Hepatocyte (in vitro differentiated cells): ENCODE data around the gene C1QTNF8. TPM values are rescaled to one million over a fixed set of nuclear protein-coding genes. Genes with fewer than 3 reads are reported as not detected.

Source experiments
- DNase-seq: peaks from one replicate; pipeline ENCODE4 v3.0.0-alpha.2; 2016; ENCODE audit warnings: low spot score
- H2AFZ ChIP-seq: fragments of 200-600 bp; sonication (generic); 2 replicates; pipeline ENCODE4 v1.6.0; 2016; ENCODE audit warnings: antibody characterized with exemption, mild to moderate bottlenecking
- H3K27ac ChIP-seq: fragments of 200-600 bp; sonication (generic); 2 replicates; pipeline ENCODE4 v1.5.1; 2016; ENCODE audit warnings: mild to moderate bottlenecking
- H3K27me3 ChIP-seq: fragments of 200-600 bp; sonication (generic); 2 replicates; pipeline ENCODE4 v1.6.1; 2016
- H3K36me3 ChIP-seq: fragments of 200-600 bp; sonication (generic); replicated peaks from 2 replicates; pipeline ENCODE4 v1.5.1; 2016; ENCODE audit warnings: low read depth; ENCODE audit not compliant: insufficient read depth
- H3K4me1 ChIP-seq: fragments of 200-600 bp; sonication (generic); 2 replicates; pipeline ENCODE4 v1.5.1; 2016; ENCODE audit warnings: mild to moderate bottlenecking, moderate library complexity; ENCODE audit not compliant: insufficient read depth
- H3K4me2 ChIP-seq: fragments of 200-600 bp; sonication (generic); 2 replicates; pipeline ENCODE4 v1.6.0; 2016
- H3K4me3 ChIP-seq: fragments of 200-600 bp; sonication (generic); 2 replicates; pipeline ENCODE4 v1.5.1; 2016; ENCODE audit warnings: mild to moderate bottlenecking
- H3K79me2 ChIP-seq: fragments of 200-600 bp; sonication (generic); 2 replicates; pipeline ENCODE4 v1.6.0; 2017; ENCODE audit warnings: mild to moderate bottlenecking
- H3K9me2 ChIP-seq: fragments of 200-600 bp; sonication (generic); replicated peaks from 2 replicates; pipeline ENCODE4 v1.6.0; 2017; ENCODE audit warnings: mild to moderate bottlenecking; ENCODE audit not compliant: insufficient read depth
- H3K9me3 ChIP-seq: fragments of 200-600 bp; sonication (generic); 2 replicates; pipeline ENCODE4 v1.5.1; 2016; ENCODE audit warnings: low read depth, mild to moderate bottlenecking
- H4K20me1 ChIP-seq: fragments of 200-600 bp; sonication (generic); 2 replicates; pipeline ENCODE4 v1.6.0; 2016; ENCODE audit warnings: mild to moderate bottlenecking; ENCODE audit not compliant: insufficient read depth, poor library complexity, severe bottlenecking
- CTCF ChIP-seq: fragments of 200-600 bp; sonication (generic); IDR thresholded peaks from 2 replicates; pipeline ENCODE4 v1.5.1; 2016; ENCODE audit warnings: antibody characterized with exemption, mild to moderate bottlenecking; ENCODE audit not compliant: poor library complexity
- EZH2 ChIP-seq: fragments of 200-600 bp; sonication (generic); IDR thresholded peaks from 2 replicates; pipeline ENCODE4 v1.6.1; 2016; ENCODE audit warnings: antibody characterized with exemption, mild to moderate bottlenecking, borderline replicate concordance
- EZH2phosphoT487 ChIP-seq: fragments of 200-600 bp; sonication (generic); IDR thresholded peaks from one replicate; pipeline ENCODE4 v1.6.1; 2018; ENCODE audit warnings: antibody characterized with exemption, mild to moderate bottlenecking, low read depth, moderate library complexity; ENCODE audit not compliant: unreplicated experiment, severe bottlenecking
- WGBS: methylation state at CpG from one replicate; pipeline ENCODE4 v1.1.6; 2016; ENCODE audit warnings: low lambda C conversion rate; ENCODE audit errors: missing lambda C conversion rate; 5-methylcytosine and 5-hydroxymethylcytosine counted together
- polyA plus RNA-seq: library from polyadenylated mRNA; unstranded; fragments of >200 nt; fragmentation: Nextera tagmentation; extraction: Ambion mirVana; gene quantifications from 2 replicates; pipeline ENCODE4 v1.2.1, GENCODE V29; 2016
- total RNA-seq: library from RNA; depleted of rRNA; stranded (reverse); fragments of >200 nt; gene quantifications from 2 replicates; pipeline ENCODE4 v1.2.3, GENCODE V29; 2014

The C1QTNF8 gene
- total and polyA plus RNA-seq, 2 experiments from 2014 or later, result not detected

GRCh38 chr16:1108299-1109252 lies 12.5 kb upstream of the C1QTNF8 start:
- H3K27me3 ChIP-seq, result no peaks in the 10 kb centered on the region
- no peaks in the 10 kb centered on the region for H3K79me2 ChIP-seq
- no peak overlapping the region for H2AFZ ChIP-seq
- H3K36me3 ChIP-seq, result no peaks in the 10 kb centered on the region
- no peaks in the 10 kb centered on the region for H3K9me3 ChIP-seq
- DNase-seq, result no peak
- no peaks in the 10 kb centered on the region for H4K20me1 ChIP-seq
- no peak overlapping the region for H3K27ac ChIP-seq
- H3K4me1 ChIP-seq, result no peaks in the 10 kb centered on the region
- no peak overlapping the region for H3K4me2 ChIP-seq
- no peaks in the 10 kb centered on the region for H3K9me2 ChIP-seq
- TF ChIP-seq EZH2 (no peak), CTCF (no peak)
- 70% methylated on average over 41 of the region's 42 CpGs for WGBS
- no peak overlapping the region for H3K4me3 ChIP-seq

GRCh38 chr16:1107731-1108130 lies 11.7 kb upstream of the C1QTNF8 start:
- TF ChIP-seq CTCF (no peak), EZH2phosphoT487 (no peak), EZH2 (no peak)
- no peak for DNase-seq
- no peaks in the 10 kb centered on the region for H4K20me1 ChIP-seq
- no peak overlapping the region for H2AFZ ChIP-seq
- no peaks in the 10 kb centered on the region for H3K36me3 ChIP-seq
- no peaks in the 10 kb centered on the region for H3K9me2 ChIP-seq
- H3K9me3 ChIP-seq, result no peaks in the 10 kb centered on the region
- WGBS, result 83% methylated on average over 12 of the region's 12 CpGs
- no peak overlapping the region for H3K4me3 ChIP-seq
- no peak overlapping the region for H3K27ac ChIP-seq
- H3K4me1 ChIP-seq, result peaks cover 7% of the 10 kb centered on the region
- no peaks in the 10 kb centered on the region for H3K79me2 ChIP-seq
- no peak overlapping the region for H3K4me2 ChIP-seq
- no peaks in the 10 kb centered on the region for H3K27me3 ChIP-seq

GRCh38 chr16:1107141-1107540 lies 11.1 kb upstream of the C1QTNF8 start:
- H3K36me3 ChIP-seq, result no peaks in the 10 kb centered on the region
- H3K4me2 ChIP-seq, result no peak overlapping the region
- no peak for TF ChIP-seq CTCF
- no peak for TF ChIP-seq EZH2
- TF ChIP-seq EZH2phosphoT487, result no peak
- H3K9me2 ChIP-seq, result no peaks in the 10 kb centered on the region
- no peaks in the 10 kb centered on the region for H3K79me2 ChIP-seq
- no peak overlapping the region for H3K4me3 ChIP-seq
- no peak overlapping the region for H3K27ac ChIP-seq
- DNase-seq, result no peak
- no peaks in the 10 kb centered on the region for H3K27me3 ChIP-seq
- no peaks in the 10 kb centered on the region for H3K9me3 ChIP-seq
- H3K4me1 ChIP-seq, result peaks cover 7% of the 10 kb centered on the region
- H2AFZ ChIP-seq, result no peak overlapping the region
- no peaks in the 10 kb centered on the region for H4K20me1 ChIP-seq
- WGBS, result 68% methylated on average over 16 of the region's 22 CpGs
